IPS-18a (cell line): Measurements from ENCODE around the gene C1QA.

Experiments used
- H3K27ac ChIP-seq: one replicate; pipeline ENCODE4 v1.5.1; 2013; ENCODE audit warnings: low read length
- H3K27me3 ChIP-seq: one replicate; pipeline ENCODE4 v1.6.1; 2013; ENCODE audit warnings: mild to moderate bottlenecking, low read length; ENCODE audit not compliant: control insufficient read depth, insufficient read depth
- H3K36me3 ChIP-seq: one replicate; pipeline ENCODE4 v1.6.1; 2013; ENCODE audit warnings: low read depth, low read length; ENCODE audit not compliant: control insufficient read depth
- H3K4me1 ChIP-seq: one replicate; pipeline ENCODE4 v1.6.1; 2013; ENCODE audit warnings: low read depth, low read length; ENCODE audit not compliant: control insufficient read depth
- H3K4me3 ChIP-seq: one replicate; pipeline ENCODE4 v1.5.1; 2013; ENCODE audit warnings: low read length
- H3K9ac ChIP-seq: one replicate; pipeline ENCODE4 v1.6.1; 2013; ENCODE audit warnings: mild to moderate bottlenecking, low read length, moderate library complexity
- H3K9me3 ChIP-seq: one replicate; pipeline ENCODE4 v1.6.1; 2013; ENCODE audit warnings: low read depth, low read length; ENCODE audit not compliant: control insufficient read depth

The C1QA gene, protein sequence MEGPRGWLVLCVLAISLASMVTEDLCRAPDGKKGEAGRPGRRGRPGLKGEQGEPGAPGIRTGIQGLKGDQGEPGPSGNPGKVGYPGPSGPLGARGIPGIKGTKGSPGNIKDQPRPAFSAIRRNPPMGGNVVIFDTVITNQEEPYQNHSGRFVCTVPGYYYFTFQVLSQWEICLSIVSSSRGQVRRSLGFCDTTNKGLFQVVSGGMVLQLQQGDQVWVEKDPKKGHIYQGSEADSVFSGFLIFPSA

DNA sequence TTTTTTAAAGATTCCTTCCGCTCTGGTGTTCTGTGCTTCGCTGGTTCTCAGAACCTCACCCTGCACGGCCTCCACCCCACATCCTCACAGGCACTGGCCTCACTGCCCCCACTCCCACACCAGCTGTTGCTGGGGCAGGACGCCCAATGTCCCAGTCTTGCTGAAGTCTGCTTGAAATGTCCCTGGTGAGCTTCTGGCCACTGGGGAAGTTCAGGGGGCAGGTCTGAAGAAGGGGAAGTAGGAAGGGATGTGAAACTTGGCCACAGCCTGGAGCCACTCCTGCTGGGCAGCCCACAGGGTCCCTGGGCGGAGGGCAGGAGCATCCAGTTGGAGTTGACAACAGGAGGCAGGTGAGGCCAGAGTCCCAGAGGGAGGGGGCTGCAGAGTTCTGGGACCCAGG lies at the start of gene C1QA:
TSS of gene C1QA (plus strand) at position 276 of the 400 bp plus-strand sequence. CDS start 989 bp downstream, outside the sequence.
- no peak within 1 kb of the TSS for H3K4me3 ChIP-seq
- no peaks in the 10 kb centered on the region for H3K9me3 ChIP-seq
- peaks cover 4% of the 10 kb centered on the region for H3K4me1 ChIP-seq
- H3K27me3 ChIP-seq, result no peaks in the 10 kb centered on the region
- no peak within 1 kb of the TSS for H3K9ac ChIP-seq
- H3K36me3 ChIP-seq, result no peaks in the 10 kb centered on the region
- H3K27ac ChIP-seq, result no peak within 1 kb of the TSS

GRCh38 chr1:22587247-22587646 lies 49.2 kb upstream of the C1QA start:
- Histone ChIP-seq H3K4me1 (no peaks in the 10 kb centered on the region), H3K4me3 (no peak overlapping the region), H3K27ac (no peak overlapping the region), H3K36me3 (no peaks in the 10 kb centered on the region), H3K27me3 (no peaks in the 10 kb centered on the region), H3K9me3 (no peaks in the 10 kb centered on the region), H3K9ac (no peak overlapping the region)

- Histone ChIP-seq H3K27me3 (peaks cover 5% of the 10 kb centered on the region), H3K4me3 (no peak overlapping the region), H3K36me3 (no peaks in the 10 kb centered on the region), H3K9me3 (no peaks in the 10 kb centered on the region), H3K4me1 (no peaks in the 10 kb centered on the region), H3K9ac (no peak overlapping the region), H3K27ac (no peak overlapping the region)
Observed at GRCh38 chr1:22588899-22589422, 47.5 kb upstream of the C1QA start.

GRCh38 chr1:22591576-22591975 lies 44.9 kb upstream of the C1QA start:
- H3K9ac ChIP-seq, result no peak overlapping the region
- no peaks in the 10 kb centered on the region for H3K4me1 ChIP-seq
- no peak overlapping the region for H3K27ac ChIP-seq
- no peak overlapping the region for H3K4me3 ChIP-seq
- no peaks in the 10 kb centered on the region for H3K36me3 ChIP-seq
- H3K9me3 ChIP-seq, result no peaks in the 10 kb centered on the region
- H3K27me3 ChIP-seq, result peaks cover 6% of the 10 kb centered on the region

- Histone ChIP-seq H3K4me3 (no peak overlapping the region), H3K9me3 (no peaks in the 10 kb centered on the region), H3K4me1 (no peaks in the 10 kb centered on the region), H3K9ac (no peak overlapping the region), H3K27me3 (peaks cover 6% of the 10 kb centered on the region), H3K27ac (no peak overlapping the region), H3K36me3 (no peaks in the 10 kb centered on the region)
Observed at GRCh38 chr1:22592051-22592450, 44.4 kb upstream of the C1QA start.

DNA sequence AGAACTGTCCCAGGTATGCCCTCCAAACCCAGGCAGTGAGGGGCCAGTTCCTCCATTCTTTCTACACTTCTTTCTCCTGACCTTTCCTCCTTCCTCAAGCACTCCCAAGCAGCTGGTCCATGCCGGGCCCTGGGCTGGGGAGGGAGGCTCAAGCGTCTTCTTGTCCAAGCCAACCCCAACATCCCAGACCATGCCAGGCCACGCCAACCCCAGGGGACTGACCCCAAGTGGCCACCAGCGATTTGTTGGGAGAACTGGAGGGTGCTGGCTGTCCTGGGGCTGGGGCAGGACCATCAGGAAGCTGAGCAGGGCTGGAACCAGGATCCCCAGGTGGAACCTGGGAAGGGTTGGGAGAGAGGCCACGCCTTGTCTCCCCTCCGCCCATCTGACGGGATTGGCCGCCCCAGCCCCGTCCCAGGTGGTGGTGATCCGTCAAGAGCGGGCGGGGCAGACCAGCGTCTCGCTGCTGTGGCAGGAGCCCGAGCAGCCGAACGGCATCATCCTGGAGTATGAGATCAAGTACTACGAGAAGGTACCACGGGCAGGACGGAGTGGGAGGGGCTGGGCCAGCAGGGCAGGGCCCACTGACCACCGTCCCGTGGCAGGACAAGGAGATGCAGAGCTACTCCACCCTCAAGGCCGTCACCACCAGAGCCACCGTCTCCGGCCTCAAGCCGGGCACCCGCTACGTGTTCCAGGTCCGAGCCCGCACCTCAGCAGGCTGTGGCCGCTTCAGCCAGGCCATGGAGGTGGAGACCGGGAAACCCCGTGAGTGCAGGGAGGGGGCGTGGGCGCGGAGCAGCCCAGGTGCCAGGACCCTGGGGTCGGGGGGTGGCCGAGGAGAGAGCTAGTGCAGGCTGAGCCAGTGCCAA lies 43.3 kb upstream of the C1QA start:
- H3K27ac ChIP-seq, result no peak overlapping the region
- H3K4me3 ChIP-seq, result peak overlapping the region; percentile 39
- H3K27me3 ChIP-seq, result peaks cover 6% of the 10 kb centered on the region
- H3K36me3 ChIP-seq, result no peaks in the 10 kb centered on the region
- H3K4me1 ChIP-seq, result no peaks in the 10 kb centered on the region
- no peak overlapping the region for H3K9ac ChIP-seq
- H3K9me3 ChIP-seq, result no peaks in the 10 kb centered on the region

- peaks cover 6% of the 10 kb centered on the region for H3K27me3 ChIP-seq
- H3K27ac ChIP-seq, result no peak overlapping the region
- H3K4me3 ChIP-seq, result no peak overlapping the region
- no peaks in the 10 kb centered on the region for H3K4me1 ChIP-seq
- no peaks in the 10 kb centered on the region for H3K9me3 ChIP-seq
- no peak overlapping the region for H3K9ac ChIP-seq
- no peaks in the 10 kb centered on the region for H3K36me3 ChIP-seq
Observed at GRCh38 chr1:22594396-22594795, 42.0 kb upstream of the C1QA start.

DNA sequence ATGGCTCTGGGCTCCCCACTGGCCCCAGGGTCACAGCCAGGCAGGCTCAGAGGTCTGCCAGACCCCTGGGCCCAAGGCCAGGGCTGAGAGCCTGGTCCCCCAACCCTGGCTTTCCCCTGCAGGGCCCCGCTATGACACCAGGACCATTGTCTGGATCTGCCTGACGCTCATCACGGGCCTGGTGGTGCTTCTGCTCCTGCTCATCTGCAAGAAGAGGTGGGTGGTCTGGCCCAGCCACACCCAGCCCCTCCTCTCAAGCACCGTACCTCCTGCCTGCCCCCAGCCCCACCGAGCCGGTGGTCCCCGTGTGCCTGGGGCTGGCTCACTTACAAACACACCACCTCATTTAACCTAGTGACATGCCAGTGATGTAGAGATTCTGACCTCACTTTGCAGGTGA lies 41.3 kb upstream of the C1QA start:
- Histone ChIP-seq H3K4me3 (no peak overlapping the region), H3K27me3 (peaks cover 6% of the 10 kb centered on the region), H3K4me1 (no peaks in the 10 kb centered on the region), H3K27ac (no peak overlapping the region), H3K9ac (no peak overlapping the region), H3K36me3 (no peaks in the 10 kb centered on the region), H3K9me3 (no peaks in the 10 kb centered on the region)

DNA sequence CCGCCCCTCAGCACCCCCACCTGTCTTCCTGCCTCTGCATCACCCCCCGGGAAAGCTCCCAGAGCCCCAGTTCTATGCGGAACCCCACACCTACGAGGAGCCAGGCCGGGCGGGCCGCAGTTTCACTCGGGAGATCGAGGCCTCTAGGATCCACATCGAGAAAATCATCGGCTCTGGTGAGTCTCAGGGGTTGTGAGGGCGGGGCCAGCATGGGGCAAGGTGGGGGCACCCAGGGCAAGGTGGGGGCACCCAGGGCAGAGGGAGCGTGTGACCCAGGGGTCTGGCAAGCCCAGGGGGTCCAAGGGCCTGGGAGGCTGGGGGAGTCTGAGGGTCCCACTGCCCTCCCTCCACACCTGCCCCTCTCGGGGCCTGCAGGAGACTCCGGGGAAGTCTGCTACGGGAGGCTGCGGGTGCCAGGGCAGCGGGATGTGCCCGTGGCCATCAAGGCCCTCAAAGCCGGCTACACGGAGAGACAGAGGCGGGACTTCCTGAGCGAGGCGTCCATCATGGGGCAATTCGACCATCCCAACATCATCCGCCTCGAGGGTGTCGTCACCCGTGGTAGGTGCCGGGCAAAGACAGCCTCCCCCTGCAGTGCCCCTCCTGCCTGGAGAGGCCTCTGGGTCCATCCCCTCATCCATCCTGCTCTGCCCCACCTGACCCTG lies 39.0 kb upstream of the C1QA start:
- H3K27me3 ChIP-seq, result peaks cover 6% of the 10 kb centered on the region
- H3K36me3 ChIP-seq, result no peaks in the 10 kb centered on the region
- no peak overlapping the region for H3K27ac ChIP-seq
- H3K4me1 ChIP-seq, result no peaks in the 10 kb centered on the region
- H3K9me3 ChIP-seq, result no peaks in the 10 kb centered on the region
- H3K4me3 ChIP-seq, result no peak overlapping the region
- H3K9ac ChIP-seq, result no peak overlapping the region

- Histone ChIP-seq H3K4me3 (no peak overlapping the region), H3K4me1 (no peaks in the 10 kb centered on the region), H3K36me3 (no peaks in the 10 kb centered on the region), H3K9me3 (no peaks in the 10 kb centered on the region), H3K27ac (no peak overlapping the region), H3K9ac (no peak overlapping the region), H3K27me3 (peaks cover 6% of the 10 kb centered on the region)
Observed at GRCh38 chr1:22597996-22598395, 38.4 kb upstream of the C1QA start.

DNA sequence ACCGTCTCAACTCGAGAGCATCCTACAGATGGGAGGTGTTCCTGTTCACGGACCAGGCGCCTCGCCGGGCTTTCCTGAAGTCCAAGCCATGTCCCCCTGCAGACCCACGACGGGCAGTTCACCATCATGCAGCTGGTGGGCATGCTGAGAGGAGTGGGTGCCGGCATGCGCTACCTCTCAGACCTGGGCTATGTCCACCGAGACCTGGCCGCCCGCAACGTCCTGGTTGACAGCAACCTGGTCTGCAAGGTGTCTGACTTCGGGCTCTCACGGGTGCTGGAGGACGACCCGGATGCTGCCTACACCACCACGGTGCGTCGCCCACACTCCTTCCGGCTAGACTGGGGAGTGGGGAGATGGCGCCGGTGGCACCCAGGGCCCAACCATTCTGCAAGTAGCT lies 37.7 kb upstream of the C1QA start:
- Histone ChIP-seq H3K4me1 (no peaks in the 10 kb centered on the region), H3K4me3 (no peak overlapping the region), H3K27ac (no peak overlapping the region), H3K9me3 (no peaks in the 10 kb centered on the region), H3K9ac (no peak overlapping the region), H3K27me3 (peaks cover 3% of the 10 kb centered on the region), H3K36me3 (no peaks in the 10 kb centered on the region)
